DMS114 treated with DMSO at 0.1 percent for 48 hours (cell line): ENCODE results near the gene MBOAT1.
"Not testable (repeated sequence)": the region's sequence is repeated elsewhere in the genome, so short reads cannot be mapped to it uniquely, and the experiment has no call there.

Experiments used
- DNase-seq: peaks from one replicate; lab custom pipeline; 2025; ENCODE audit not compliant: unreplicated experiment; lab: John Stamatoyannopoulos, UW

The MBOAT1 gene

GRCh38 chr6:20203561-20204511 is 8.4 kb downstream of the MBOAT1 start:
- DNase-seq: no peak

- DNase-seq: no peak
Observed at GRCh38 chr6:20202699-20203302, 9.5 kb downstream of the MBOAT1 start.

- no peak for DNase-seq
Observed at GRCh38 chr6:20202324-20202658, 10.0 kb downstream of the MBOAT1 start.

DNA sequence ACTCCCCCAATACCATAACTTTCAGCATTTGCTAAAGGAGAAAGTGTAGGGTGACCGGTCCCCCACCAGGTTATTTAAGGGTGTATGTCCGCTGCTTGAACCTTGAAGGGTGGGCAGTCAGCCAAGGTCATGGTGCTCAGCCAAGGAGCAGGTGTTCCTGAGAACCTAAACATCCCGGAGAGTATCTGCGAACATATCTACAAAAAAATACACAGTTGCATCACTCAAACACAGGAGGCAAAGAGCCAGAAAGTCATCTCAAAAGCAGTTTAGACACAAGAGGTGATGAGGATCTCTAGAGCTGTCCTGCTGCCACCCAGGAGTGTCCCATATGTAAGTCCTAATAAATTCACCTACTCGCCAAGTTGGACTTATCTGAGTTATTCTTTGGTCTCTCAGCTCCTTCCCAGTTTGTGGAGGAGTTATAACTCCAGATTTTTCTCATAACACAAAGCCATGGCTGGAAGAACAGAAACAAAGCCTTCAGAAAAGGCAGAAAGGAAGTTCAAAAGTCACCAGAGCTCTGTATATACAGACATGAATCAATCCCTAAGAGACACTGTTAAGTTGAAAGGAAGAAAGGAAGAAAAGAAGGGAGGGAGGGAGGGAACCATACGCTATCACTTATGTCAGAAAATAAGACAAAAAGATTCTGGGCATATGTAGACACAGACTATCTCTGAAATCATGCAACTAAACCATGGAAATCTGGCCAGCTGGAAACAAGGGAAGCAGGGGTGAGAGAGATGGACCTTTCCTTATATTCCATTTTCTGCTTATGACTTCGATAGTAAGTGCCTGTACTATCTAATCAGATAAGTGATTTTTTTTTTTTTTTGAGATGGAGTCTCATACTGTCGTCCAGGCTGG is 11.3 kb downstream of the MBOAT1 start:
- no peak for DNase-seq

GRCh38 chr6:20198775-20199174 is 13.5 kb downstream of the MBOAT1 start:
- no peak for DNase-seq

- no peak for DNase-seq
Observed at GRCh38 chr6:20198156-20198774, 14.0 kb downstream of the MBOAT1 start.

DNA sequence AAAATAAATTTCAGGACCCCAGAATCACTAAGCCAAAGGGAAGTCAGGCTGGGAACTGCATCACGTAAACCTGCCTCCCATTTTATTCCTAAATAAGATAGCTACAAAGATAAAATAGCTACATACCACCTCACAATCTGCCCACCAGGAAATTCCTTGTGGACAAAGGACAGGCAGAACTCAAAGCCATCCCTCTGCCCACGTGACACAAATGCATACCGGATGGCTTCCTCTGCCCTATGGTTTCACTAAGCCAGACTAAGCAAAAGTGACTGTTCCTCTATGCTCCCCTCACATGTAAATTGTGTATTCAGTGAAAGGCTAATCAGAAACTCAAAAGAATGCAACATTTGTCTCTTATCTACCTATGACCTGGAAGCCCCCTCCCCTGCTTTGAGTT is 15.0 kb downstream of the MBOAT1 start:
- no peak for DNase-seq

DNA sequence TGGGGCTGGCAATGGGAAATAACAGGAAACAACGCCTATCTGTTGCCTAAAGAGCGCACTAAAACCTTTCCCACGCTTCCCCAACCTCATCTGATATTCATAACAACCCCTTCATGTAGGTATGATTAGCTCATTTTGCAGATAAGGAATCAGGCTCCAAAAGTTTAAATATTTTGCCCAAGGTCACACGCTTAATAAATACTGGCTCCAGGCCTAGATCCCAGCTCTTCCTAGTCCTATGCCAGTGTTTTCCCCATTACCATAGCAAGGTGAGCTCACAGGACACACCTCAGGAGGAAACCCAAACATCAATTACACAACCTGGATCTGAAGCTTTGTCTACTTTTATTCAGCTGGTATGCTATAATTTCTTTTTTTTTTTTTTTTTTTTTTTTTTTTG is 19.6 kb downstream of the MBOAT1 start:
- DNase-seq: no peak

DNA sequence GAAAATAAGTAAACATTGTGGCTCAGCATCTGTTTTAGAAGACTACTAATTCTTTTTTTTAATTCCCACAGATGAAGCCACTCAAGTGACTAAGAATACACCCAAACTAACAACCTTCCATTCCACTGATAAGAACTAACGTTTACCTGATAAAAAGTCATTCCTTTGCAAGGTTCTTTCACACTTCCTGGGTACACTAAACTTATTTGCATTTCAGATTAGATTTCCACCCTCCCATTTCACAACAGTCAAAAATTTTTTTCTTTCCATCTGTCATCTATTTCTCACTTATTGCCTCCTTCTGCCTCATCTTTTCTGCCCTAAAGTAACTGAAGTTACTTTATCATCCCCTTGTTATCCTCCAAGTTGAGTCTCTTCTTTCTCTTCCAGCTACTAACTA is 20.3 kb downstream of the MBOAT1 start:
- DNase-seq: no peak

DNA sequence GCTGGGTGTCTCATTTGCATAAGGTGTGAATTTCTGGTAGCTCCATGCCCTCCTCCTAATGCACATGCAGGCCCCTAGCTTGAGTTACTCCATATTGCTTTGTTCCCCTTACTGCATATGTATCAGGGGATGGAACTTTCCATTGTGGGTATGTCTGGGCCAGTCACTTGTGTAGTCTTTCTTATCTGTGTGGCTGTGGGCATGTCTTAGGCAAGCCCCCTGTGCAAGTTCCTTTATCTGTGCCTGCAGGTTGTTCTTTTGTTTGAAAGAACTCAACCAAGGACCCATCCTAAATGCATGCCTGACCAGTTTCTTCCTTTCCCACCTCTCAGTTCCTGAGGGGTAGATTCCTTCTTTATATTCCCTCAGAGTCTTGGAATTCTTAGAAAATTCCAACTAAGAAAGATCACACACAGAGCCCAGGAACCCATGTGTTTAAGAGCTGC is 23.6 kb downstream of the MBOAT1 start:
- no peak for DNase-seq

- DNase-seq: no peak
Observed at GRCh38 chr6:20186981-20187380, 25.3 kb downstream of the MBOAT1 start.

DNA sequence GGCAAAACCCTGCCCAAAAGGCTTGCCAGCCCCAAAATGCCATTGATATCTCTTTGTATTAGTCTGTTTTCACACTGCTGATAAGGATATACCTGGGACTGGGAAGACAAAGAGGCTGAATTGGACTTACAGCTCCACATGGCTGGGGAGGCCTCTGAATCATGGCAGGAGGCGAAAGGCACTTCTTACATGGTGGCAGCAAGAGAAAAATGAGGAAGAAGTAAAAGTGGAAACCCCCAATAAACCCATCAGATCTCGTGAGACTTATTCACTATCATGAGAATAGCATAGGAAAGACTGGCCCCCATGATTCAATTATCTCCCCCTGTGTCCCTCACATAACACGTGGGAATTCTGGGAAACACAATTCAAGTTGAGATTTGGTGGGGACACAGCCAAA is 28.6 kb downstream of the MBOAT1 start:
- no peak for DNase-seq

- no peak for DNase-seq
Observed at GRCh38 chr6:20182926-20183521, 29.2 kb downstream of the MBOAT1 start.

GRCh38 chr6:20182069-20182468 is 30.2 kb downstream of the MBOAT1 start:
- DNase-seq: no peak

DNA sequence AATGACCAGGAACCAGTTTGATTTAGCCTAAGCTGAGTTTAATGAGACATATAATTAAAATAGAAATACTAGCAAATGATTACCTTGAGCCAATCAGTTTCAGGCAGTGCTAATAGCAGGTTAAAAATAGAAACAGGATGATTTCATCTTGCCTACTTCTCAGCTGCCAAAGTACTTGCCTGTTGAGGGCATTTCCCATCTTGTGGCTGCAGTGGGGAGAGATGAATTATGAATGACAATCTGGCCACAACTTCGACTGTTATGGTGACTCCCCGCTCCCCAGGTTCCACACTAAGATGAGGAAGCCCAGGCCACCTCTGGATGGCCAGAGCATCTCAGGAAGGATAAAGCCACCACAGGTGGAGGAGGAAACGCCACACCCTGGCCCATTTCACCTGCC is 31.3 kb downstream of the MBOAT1 start:
- DNase-seq: no peak

DNA sequence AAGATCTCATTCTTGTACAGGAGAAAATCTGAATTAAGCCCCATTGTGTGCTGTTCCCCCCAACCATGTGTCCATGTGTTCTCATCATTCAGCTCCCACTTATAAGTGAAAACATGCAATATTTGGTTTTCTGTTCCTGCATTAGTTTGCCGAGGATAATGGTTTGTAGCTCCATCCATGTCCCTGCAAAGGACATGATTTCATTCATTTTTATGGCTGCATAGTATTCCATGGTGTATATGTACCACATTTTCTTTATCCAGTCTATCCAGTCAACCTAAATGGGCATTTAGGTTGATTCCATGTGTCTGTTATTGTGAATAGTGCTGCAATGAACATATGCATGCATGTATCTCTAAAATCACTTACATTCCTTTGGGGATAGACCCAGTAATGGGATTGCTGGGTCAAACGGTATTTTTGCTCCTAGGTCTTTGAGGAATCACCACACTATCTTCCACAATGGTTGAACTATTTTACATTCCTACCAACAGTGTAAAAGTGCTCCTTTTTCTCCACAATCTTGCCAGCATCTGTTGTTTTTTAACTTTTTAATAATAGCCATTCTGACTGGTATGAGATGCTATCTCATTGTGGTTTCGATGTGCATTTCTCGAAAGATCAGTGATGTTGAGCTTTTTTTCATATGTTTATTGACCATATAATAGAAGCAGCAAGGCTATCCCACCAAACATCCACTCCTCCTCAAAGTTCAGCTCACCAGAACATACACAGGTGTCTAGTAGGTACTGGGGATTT is 32.8 kb downstream of the MBOAT1 start:
- DNase-seq: not testable (repeated sequence)

DNA sequence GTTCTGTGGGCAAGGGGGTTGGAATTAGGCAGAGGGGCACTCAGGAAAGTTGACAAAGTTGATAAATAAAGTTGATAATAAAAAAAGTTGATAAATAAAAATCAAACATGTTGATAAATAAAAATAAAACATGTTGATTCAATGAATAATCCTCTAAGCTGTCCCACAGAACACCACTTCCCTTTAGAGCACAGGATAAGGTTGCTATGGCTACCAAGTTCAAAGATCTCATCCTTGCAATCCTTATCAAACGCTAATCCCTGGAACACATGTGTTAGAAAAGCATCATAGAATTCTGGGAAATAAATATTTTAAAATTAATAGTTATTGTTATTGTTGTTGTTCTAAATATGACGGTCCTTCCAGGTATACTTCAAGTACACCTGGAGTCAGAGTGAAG is 33.9 kb downstream of the MBOAT1 start:
- DNase-seq: no peak

DNA sequence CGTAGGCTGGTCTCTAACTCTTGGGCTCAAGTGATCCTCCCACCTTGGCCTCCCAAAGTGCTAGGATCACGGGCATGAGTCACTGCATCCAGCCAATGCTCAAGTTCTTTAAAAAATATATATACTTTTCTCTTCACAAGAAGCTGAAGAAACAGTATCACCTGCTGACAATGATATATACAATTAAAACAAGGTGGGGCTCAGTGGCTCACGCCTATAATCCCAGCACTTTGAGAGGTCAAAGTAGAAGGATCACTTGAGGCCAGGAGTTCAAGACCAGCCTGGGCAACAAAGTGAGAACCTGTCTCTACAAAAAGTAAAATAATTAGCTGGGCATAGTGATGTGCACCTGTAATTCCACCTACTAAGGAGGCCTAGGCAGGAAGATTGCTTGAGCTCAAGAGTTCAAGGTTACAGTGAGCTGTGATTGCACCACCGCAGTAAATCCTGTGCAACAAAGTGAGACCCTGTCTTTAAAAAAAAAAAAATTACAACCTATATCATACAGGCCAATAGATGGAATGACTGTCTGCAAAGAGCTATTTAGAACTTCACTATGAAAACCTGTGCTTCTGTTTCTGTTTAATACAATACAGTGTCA is 36.4 kb downstream of the MBOAT1 start:
- DNase-seq: no peak
